A549 (cell line): ENCODE results near the gene NTM.

ENCODE experiments used
- CEBPB ChIP-seq, 2 experiments: fragments of >200 bp in 1 of 2; sonication (Bioruptor Twin) in 1 of 2; formaldehyde crosslinking in 1 of 2; IDR thresholded peaks; 2 replicates each; pipeline ENCODE4 v1.6.1; 2012 to 2016
- CHD2 ChIP-seq: fragments of 150-350 bp; IDR thresholded peaks from 2 replicates; pipeline ENCODE4 v1.6.1; 2014; ENCODE audit warnings: low read length; ENCODE audit not compliant: partially characterized antibody
- EP300 ChIP-seq, 2 experiments: fragments of >200 bp; sonication (Bioruptor Twin); formaldehyde crosslinking; IDR thresholded peaks; 2 replicates in 1 of 2; 3 replicates in 1 of 2; pipeline ENCODE4 v1.6.1; 2016 to 2017
- MAZ ChIP-seq: fragments of 150-350 bp; IDR thresholded peaks from 2 replicates; pipeline ENCODE4 v1.6.1; 2014; ENCODE audit warnings: antibody characterized with exemption, low read depth, low read length, borderline replicate concordance
- MYC ChIP-seq: IDR thresholded peaks from 2 replicates; pipeline ENCODE4 v1.6.1; 2012; ENCODE audit warnings: mild to moderate bottlenecking, inconsistent platforms, low read length, improper control_type of control experiment, borderline replicate concordance
- PHF8 ChIP-seq: fragments of 200-600 bp; sonication (generic); IDR thresholded peaks from 2 replicates; pipeline ENCODE4 v1.6.1; 2016; ENCODE audit warnings: low read depth, mild to moderate bottlenecking, antibody characterized with exemption, moderate library complexity, borderline replicate concordance
- POLR2A ChIP-seq: IDR thresholded peaks from 2 replicates; pipeline ENCODE4 v1.6.1; 2012; ENCODE audit warnings: mild to moderate bottlenecking, low read length
- POLR2AphosphoS2 ChIP-seq: conservative IDR thresholded peaks from 2 replicates; pipeline ENCODE4 v1.6.1; 2012; ENCODE audit warnings: low read length, improper control_type of control experiment, inconsistent platforms
- RAD21 ChIP-seq, 2 experiments: fragments of >200 bp in 1 of 2; sonication (Bioruptor Twin) in 1 of 2; formaldehyde crosslinking in 1 of 2; IDR thresholded peaks in 1 of 2; conservative IDR thresholded peaks in 1 of 2; 2 replicates in 1 of 2; 3 replicates in 1 of 2; pipeline ENCODE4 v1.6.1; 2012 to 2018; ENCODE audit warnings: inconsistent platforms in 1 of 2
- RFX5 ChIP-seq: fragments of 450-650 bp; IDR thresholded peaks from 2 replicates; pipeline ENCODE4 v1.7.1; 2014; ENCODE audit warnings: antibody characterized with exemption, mild to moderate bottlenecking, moderate library complexity
- TF ChIP-seq, protein P1 (sequence below): fragments of >200 bp; sonication (Bioruptor Twin); formaldehyde crosslinking; IDR thresholded peaks from 3 replicates; pipeline ENCODE4 v1.5.1; 2016
- TF ChIP-seq, protein P2 (sequence below): fragments of 250-450 bp; sonication (Bioruptor Pico); IDR thresholded peaks from 2 replicates; pipeline ENCODE4 v1.5.0; 2021; ENCODE audit warnings: mild to moderate bottlenecking, moderate library complexity, borderline replicate concordance
- TF ChIP-seq, protein P3 (sequence below): fragments of 150-350 bp; IDR thresholded peaks from 2 replicates; pipeline ENCODE4 v1.6.1; 2014; ENCODE audit warnings: low read depth, mild to moderate bottlenecking, low read length

DNA sequence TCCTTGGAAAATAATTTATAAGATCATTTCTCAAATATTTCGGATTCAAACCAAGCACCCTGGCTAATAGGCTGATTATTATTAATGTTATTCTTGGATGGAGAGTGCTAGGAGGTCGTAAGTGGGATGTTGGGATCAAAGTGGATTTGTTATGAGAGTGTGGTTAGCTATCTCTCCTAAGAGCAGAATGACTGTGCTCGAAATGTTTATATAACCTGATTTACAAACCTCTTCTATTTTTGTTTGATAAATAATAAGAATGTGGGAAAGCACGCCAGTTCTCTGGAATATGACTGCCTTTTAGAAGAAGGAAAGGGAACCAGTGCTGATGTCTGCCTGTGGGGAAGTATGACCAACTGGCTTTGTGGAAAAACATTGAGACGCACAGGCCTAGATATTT lies 527.5 kb downstream of the NTM start:
- TF ChIP-seq, protein P1, sequence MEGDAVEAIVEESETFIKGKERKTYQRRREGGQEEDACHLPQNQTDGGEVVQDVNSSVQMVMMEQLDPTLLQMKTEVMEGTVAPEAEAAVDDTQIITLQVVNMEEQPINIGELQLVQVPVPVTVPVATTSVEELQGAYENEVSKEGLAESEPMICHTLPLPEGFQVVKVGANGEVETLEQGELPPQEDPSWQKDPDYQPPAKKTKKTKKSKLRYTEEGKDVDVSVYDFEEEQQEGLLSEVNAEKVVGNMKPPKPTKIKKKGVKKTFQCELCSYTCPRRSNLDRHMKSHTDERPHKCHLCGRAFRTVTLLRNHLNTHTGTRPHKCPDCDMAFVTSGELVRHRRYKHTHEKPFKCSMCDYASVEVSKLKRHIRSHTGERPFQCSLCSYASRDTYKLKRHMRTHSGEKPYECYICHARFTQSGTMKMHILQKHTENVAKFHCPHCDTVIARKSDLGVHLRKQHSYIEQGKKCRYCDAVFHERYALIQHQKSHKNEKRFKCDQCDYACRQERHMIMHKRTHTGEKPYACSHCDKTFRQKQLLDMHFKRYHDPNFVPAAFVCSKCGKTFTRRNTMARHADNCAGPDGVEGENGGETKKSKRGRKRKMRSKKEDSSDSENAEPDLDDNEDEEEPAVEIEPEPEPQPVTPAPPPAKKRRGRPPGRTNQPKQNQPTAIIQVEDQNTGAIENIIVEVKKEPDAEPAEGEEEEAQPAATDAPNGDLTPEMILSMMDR = no peak
- TF ChIP-seq EP300 (IDR thresholded peaks at IDR 0.05) (no peak), POLR2A (no peak), PHF8 (no peak), POLR2AphosphoS2 (no peak), MAZ (no peak), CHD2 (no peak), CEBPB (IDR thresholded peaks at IDR 0.05) (no peak), MYC (no peak), RAD21 (conservative IDR thresholded peaks at IDR 0.05 in 1 of 2, IDR thresholded peaks at IDR 0.05 in 1 of 2) (no peak), RFX5 (no peak)
- TF ChIP-seq, protein P2, sequence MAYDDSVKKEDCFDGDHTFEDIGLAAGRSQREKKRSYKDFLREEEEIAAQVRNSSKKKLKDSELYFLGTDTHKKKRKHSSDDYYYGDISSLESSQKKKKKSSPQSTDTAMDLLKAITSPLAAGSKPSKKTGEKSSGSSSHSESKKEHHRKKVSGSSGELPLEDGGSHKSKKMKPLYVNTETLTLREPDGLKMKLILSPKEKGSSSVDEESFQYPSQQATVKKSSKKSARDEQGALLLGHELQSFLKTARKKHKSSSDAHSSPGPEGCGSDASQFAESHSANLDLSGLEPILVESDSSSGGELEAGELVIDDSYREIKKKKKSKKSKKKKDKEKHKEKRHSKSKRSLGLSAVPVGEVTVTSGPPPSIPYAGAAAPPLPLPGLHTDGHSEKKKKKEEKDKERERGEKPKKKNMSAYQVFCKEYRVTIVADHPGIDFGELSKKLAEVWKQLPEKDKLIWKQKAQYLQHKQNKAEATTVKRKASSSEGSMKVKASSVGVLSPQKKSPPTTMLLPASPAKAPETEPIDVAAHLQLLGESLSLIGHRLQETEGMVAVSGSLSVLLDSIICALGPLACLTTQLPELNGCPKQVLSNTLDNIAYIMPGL (CRISPR knock-in tag) = no peak
- TF ChIP-seq, protein P3, sequence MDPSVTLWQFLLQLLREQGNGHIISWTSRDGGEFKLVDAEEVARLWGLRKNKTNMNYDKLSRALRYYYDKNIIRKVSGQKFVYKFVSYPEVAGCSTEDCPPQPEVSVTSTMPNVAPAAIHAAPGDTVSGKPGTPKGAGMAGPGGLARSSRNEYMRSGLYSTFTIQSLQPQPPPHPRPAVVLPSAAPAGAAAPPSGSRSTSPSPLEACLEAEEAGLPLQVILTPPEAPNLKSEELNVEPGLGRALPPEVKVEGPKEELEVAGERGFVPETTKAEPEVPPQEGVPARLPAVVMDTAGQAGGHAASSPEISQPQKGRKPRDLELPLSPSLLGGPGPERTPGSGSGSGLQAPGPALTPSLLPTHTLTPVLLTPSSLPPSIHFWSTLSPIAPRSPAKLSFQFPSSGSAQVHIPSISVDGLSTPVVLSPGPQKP = no peak
